ENCODE data around the gene MYLK.
"Not testable (repeated sequence)": the region's sequence is repeated elsewhere in the genome, so short reads cannot be mapped to it uniquely, and the experiment has no call there.

Gene MYLK

GRCh38 chr3:123884203-123884831, at the start of gene MYLK:
MYLK (minus strand) TSS chr3:123884332; CDS start chr3:123793841, 90,491 bp downstream.
- DNase-seq = peak in 26 of 42 donors; percentile 5 to 46 (median 17)
- intact Hi-C loops (cut with DNase I) = no loop called here

- intact Hi-C loops (cut with DNase I) = no loop called here
Measured at GRCh38 chr3:123930445-123930844, 46.3 kb upstream of the MYLK start.

GRCh38 chr3:123929325-123929724, 45.2 kb upstream of the MYLK start:
- DNase-seq = no peak
- intact Hi-C loops (cut with DNase I) = no loop called here

More at GRCh38 chr3:123930445-123930844, 46.3 kb upstream of the MYLK start:
- no peak for DNase-seq

DNA sequence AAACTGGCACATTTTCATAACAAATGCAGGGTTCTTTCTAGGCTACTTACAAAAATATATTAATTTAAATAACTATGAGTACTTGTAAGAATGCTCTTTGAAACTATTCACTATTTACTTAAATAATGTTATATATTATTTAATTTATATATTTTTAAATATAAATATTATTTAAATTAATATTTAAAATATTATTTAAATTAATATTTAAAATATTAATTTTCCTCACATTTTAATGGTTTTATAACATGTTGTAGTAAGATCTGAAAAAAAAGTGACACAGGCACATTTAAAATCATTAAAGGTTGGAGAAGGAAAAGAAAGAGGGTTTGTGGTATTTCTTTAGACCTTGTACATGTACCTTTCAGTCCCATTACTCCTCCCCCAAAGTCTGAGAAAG, 42.3 kb upstream of the MYLK start:
- no peak for DNase-seq
- intact Hi-C loops (cut with DNase I) = no loop called here

GRCh38 chr3:123920868-123921267, 36.7 kb upstream of the MYLK start:
- DNase-seq = no peak
- intact Hi-C loops (cut with DNase I) = no loop called here

GRCh38 chr3:123920383-123920782, 36.3 kb upstream of the MYLK start:
- DNase-seq = no peak
- intact Hi-C loops (cut with DNase I) = no loop called here

GRCh38 chr3:123919353-123919752, 35.2 kb upstream of the MYLK start:
- no peak for DNase-seq
- intact Hi-C loops (cut with DNase I) = no loop called here

GRCh38 chr3:123914829-123915228, 30.7 kb upstream of the MYLK start:
- DNase-seq = peak in 3 of 42 donors; percentile 1 to 37 (median 15)
- intact Hi-C loops (cut with DNase I) = no loop called here

GRCh38 chr3:123909785-123910184, 25.7 kb upstream of the MYLK start:
- no peak for DNase-seq
- intact Hi-C loops (cut with DNase I) = no loop called here

DNA sequence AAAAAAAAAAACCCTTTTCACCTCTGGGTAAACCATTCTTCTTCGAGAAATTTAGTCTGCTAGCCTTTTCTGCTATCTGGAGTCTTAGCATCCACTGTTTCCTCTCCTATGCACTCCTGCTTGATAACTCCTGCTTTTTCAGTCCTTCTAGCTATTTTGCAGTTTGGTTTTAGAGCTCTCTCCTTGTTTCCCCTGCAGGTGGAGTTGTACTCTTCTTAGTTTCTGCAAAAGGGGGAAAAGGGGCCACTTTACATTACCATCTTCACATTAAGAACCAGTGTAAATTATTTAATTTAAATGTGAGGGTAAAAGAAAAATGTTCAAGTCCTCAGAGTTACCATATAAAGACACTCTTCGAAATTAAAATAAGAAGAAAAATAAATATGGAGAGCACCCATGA, 23.6 kb upstream of the MYLK start:
- intact Hi-C loops (cut with DNase I) = no loop called here
- no peak for DNase-seq

DNA sequence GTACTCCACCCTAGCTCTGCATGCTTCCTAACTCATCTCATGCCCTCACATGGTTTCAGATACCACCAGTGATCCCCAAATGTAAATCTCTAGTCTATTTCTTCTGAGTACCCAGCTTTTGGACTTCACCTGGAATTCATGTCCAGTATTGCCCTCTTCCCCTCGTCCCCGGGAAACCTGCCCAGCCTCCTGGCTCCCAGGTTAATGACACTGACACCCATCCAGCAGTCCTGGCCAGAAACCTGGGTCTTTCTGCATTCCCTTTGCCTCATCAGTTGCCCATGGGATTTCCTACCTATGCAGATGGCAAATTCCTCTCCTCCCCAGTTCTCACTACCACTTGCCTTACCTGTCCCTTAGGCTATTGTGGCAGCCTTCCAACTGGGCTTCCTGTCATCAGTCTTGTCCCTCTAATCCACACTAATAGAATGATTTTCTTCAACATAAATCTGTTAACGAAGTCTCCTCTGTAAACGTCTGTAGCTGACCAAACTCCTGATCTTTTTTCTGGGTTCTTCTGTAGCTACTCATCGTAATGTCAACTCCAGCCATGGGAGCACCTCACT, 15.3 kb upstream of the MYLK start:
- DNase-seq = no peak

DNA sequence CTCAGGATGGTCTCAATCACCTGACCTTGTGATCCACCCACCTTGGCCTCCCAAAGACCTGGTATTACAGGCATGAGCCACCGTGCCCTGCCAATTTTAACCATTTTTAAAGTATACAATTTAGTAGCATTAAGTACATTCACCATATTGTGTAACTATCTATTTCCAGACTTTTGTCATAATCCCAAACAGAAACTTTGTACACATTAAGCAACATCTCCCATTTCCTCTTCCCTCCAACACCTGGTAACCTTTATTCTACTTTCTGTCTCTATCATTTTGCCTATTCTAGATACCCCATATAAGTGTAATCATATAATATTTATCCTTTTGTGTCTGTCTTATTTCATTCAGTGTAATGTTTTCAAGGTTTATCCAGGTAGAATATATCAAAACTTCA, 8.9 kb upstream of the MYLK start:
- intact Hi-C loops (cut with DNase I) = no loop called here
- no peak for DNase-seq

More for the DNA sequence above, 15.3 kb upstream of the MYLK start:
- intact Hi-C loops (cut with DNase I) = no loop called here

- no peak for DNase-seq
- intact Hi-C loops (cut with DNase I) = no loop called here
Measured at GRCh38 chr3:123892195-123892594, 8.1 kb upstream of the MYLK start.

DNA sequence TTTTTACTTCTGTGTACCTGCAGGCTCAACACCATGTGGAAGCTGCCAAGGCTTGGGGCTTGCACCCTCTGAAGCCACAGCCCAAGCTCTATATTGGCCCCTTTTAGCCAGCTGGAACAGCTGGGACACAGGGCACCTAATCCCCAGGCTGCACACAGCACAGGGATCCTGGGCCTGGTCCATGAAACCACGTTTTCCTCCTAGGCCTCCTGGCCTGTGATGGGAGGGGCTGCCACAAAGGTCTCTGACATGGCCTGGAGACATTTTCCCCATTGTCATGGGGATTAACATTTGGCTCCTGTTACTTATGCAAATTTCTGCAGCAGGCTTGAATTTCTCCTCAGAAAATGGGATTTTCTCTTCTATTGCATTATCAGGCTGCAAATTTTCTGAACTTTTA, 6.9 kb upstream of the MYLK start:
- DNase-seq; intact Hi-C loops (cut with DNase I): not testable (repeated sequence)

- intact Hi-C loops (cut with DNase I) = not testable (repeated sequence)
Measured at GRCh38 chr3:123890162-123890561, 6.0 kb upstream of the MYLK start.

DNA sequence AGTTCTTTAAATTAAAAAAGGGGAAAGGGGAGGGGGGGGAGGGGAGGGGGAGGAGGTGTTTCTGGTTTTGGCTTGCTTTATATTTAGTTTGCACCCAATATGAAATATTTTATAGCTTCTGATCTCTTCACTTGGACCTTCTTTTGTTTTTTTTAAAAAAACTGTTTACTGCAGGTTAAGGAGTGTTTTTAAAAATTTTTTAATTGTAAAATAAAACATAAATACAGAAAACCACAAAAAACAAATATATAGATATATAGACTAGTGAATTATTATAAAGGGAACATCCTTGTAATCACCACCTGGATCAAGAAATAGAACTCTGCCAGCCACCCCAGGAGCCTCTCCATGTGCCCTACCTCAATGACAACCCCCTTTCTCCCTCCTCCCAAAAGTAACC, 861 bp upstream of the MYLK start:
- intact Hi-C loops (cut with DNase I) = no loop called here
- no peak for DNase-seq

More at GRCh38 chr3:123890162-123890561, 6.0 kb upstream of the MYLK start:
- not testable (repeated sequence) for DNase-seq

GRCh38 chr3:123883701-123884202, 380 bp downstream of the MYLK start:
- intact Hi-C loops (cut with DNase I) = no loop called here
- no peak for DNase-seq

DNA sequence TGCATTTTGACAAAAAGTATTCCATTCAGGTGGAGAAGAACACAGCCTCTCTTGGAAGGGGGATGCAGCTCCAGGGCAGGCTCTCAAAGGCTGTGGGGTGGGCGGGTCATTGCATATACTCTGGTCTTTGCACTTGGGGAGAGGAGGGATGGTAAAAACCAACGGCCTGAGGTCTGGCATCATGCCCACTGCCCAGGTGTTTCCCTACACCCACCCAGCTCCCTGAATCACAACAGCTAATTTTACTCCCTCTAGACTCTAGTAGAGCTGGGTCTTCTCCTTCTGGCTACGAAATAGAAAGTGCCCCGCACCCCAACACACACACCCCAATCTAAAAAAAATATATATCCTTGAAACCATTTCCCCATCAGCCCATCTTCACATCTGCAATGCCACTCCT, 1.0 kb downstream of the MYLK start:
- intact Hi-C loops (cut with DNase I) = no loop called here
- DNase-seq = no peak

DNA sequence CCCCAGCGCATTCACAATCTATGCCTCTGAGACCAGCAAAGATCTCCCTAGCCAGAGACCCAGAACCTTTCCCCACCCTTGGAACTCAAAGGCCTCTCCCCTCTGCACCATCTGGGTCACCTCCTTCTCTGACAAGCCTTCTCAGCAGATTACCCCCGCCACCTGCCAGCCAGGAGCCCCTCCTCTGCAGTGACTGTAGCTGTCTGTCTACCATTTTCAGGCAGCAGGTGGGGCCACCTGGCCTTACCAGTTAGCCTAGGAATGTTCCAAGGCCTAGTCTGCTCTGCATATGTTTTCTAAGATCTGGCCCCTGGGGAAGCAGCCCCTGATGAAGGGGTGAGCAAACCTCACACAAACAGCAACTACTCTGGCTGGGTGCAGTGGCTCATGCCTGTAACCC, 2.4 kb downstream of the MYLK start:
- DNase-seq = no peak
- intact Hi-C loops (cut with DNase I) = no loop called here

DNA sequence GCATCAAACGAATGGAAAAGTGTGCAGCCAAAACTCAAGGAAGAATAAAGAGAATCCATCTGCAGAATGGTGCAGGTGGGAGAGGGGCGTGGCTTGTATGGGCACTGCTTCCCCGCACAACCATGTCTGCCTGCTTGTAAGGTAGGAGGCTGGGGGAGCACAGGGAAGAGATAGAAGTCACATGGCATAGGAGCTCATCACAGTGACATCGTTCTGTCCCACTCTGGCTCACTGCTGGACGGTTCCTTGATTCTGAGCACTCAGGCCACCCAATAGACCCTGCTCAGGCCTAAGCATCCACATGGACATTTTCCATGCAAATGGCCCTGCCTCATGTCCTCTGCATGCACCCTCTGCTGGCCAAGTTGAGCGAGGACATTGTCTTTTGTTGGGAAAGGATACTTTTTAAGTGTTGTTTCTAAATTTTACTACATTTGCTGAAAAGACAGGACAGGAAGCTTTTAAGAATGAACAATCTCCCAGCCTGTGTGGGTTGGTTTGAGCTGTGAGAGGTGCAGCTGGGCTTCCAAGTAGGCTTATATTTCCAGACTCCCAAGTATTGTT, 3.1 kb downstream of the MYLK start:
- intact Hi-C loops (cut with DNase I) = no loop called here
- peak in 7 of 42 donors; percentile 7 to 47 (median 13) for DNase-seq

DNA sequence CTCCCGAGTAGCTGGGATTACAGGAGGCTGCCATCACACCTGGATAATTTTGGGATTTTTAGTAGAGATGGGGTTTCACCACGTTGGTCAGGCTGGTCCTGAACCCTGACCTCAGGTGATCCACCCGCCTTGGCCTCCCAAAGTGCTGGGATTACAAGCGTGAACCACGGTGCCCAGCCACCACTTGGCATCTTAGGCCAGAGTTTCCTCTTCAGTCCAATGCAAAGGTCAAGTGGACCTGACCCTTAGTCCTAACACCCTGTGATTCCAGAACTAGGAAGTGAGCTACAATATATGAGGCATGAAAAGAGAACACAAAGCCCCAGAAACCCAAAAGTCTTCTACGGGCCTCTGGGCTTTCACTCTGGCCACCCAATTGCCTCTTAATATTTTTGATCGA, 5.3 kb downstream of the MYLK start:
- intact Hi-C loops (cut with DNase I) = no loop called here
- DNase-seq = no peak

Measured in head of caudate nucleus (tissue), 42 donors.